SK-N-SH treated with all-trans-retinoic acid at 6 μM for 48 hours (cell line): ENCODE data around the gene GPSM1.

ENCODE experiments used
- ATAC-seq: fragments of 200-7000 bp; cut with Tn5 transposase; 3 replicates; pipeline ENCODE4 v1.9.1; 2020; ENCODE audit warnings: mild to moderate bottlenecking, moderate library complexity
- BACH2 ChIP-seq: fragments of 250-450 bp; sonication (Bioruptor Pico); IDR thresholded peaks from 2 replicates; pipeline ENCODE4 v1.9.0; 2021; ENCODE audit warnings: mild to moderate bottlenecking, borderline replicate concordance
- CREB5 ChIP-seq: fragments of 250-450 bp; sonication (Bioruptor Pico); IDR thresholded peaks from 2 replicates; pipeline ENCODE4 v1.5.1; 2020; ENCODE audit warnings: low read depth, mild to moderate bottlenecking, moderate library complexity
- CSRNP3 ChIP-seq: fragments of 250-450 bp; sonication (Bioruptor Pico); IDR thresholded peaks from 2 replicates; pipeline ENCODE4 v1.5.1; 2021; ENCODE audit warnings: mild to moderate bottlenecking, moderate library complexity
- GLIS3 ChIP-seq: fragments of 250-450 bp; sonication (Bioruptor Pico); IDR thresholded peaks from 2 replicates; pipeline ENCODE4 v1.5.0; 2020; ENCODE audit warnings: mild to moderate bottlenecking, moderate library complexity
- PATZ1 ChIP-seq: fragments of 250-450 bp; sonication (Bioruptor Pico); IDR thresholded peaks from 2 replicates; pipeline ENCODE4 v1.8.0; 2020; ENCODE audit warnings: mild to moderate bottlenecking, moderate library complexity, borderline replicate concordance
- PPARA ChIP-seq: fragments of 250-450 bp; sonication (Bioruptor Pico); IDR thresholded peaks from 2 replicates; pipeline ENCODE4 v1.5.0; 2020; ENCODE audit warnings: mild to moderate bottlenecking, borderline replicate concordance
- RARB ChIP-seq: fragments of 250-450 bp; sonication (Bioruptor Pico); IDR thresholded peaks from 2 replicates; pipeline ENCODE4 v1.8.0; 2021; ENCODE audit warnings: mild to moderate bottlenecking, moderate library complexity
- TCF4 ChIP-seq: fragments of 250-450 bp; sonication (Bioruptor Pico); IDR thresholded peaks from 2 replicates; pipeline ENCODE4 v1.8.0; 2021; ENCODE audit warnings: mild to moderate bottlenecking, moderate library complexity, borderline replicate concordance
- TSHZ2 ChIP-seq: fragments of 250-450 bp; sonication (Bioruptor Pico); IDR thresholded peaks from 2 replicates; pipeline ENCODE4 v1.5.0; 2020; ENCODE audit warnings: mild to moderate bottlenecking, moderate library complexity
- ZFP3 ChIP-seq: fragments of 250-450 bp; sonication (Bioruptor Pico); IDR thresholded peaks from 2 replicates; pipeline ENCODE4 v1.5.0; 2020; ENCODE audit warnings: mild to moderate bottlenecking, moderate library complexity

The GPSM1 gene

GRCh38 chr9:136287960-136288753 lies 39.2 kb upstream of the GPSM1 start:
- no peak for TF ChIP-seq BACH2 (CRISPR knock-in tag)
- no peak for TF ChIP-seq ZFP3 (CRISPR knock-in tag)
- no peak for TF ChIP-seq TCF4 (CRISPR knock-in tag)
- TF ChIP-seq CREB5 (CRISPR knock-in tag) = no peak
- TF ChIP-seq TSHZ2 (CRISPR knock-in tag) = no peak
- ATAC-seq = no peak

GRCh38 chr9:136289651-136290507 lies 37.5 kb upstream of the GPSM1 start:
- TF ChIP-seq GLIS3 (CRISPR knock-in tag) (no peak), PPARA (no peak), ZFP3 (CRISPR knock-in tag) (no peak), PATZ1 (no peak), RARB (no peak)

GRCh38 chr9:136290508-136291000 lies 36.8 kb upstream of the GPSM1 start:
- ATAC-seq = no peak

More at GRCh38 chr9:136289651-136290507, 37.5 kb upstream of the GPSM1 start:
- no peak for ATAC-seq

More at GRCh38 chr9:136290508-136291000, 36.8 kb upstream of the GPSM1 start:
- TF ChIP-seq TSHZ2 (CRISPR knock-in tag) (no peak), CSRNP3 (CRISPR knock-in tag) (no peak)
